ENCODE measurements around the gene CENPF.
"Not testable (repeated sequence)": the region's sequence is repeated elsewhere in the genome, so short reads cannot be mapped to it uniquely, and the experiment has no call there.

The CENPF gene

DNA sequence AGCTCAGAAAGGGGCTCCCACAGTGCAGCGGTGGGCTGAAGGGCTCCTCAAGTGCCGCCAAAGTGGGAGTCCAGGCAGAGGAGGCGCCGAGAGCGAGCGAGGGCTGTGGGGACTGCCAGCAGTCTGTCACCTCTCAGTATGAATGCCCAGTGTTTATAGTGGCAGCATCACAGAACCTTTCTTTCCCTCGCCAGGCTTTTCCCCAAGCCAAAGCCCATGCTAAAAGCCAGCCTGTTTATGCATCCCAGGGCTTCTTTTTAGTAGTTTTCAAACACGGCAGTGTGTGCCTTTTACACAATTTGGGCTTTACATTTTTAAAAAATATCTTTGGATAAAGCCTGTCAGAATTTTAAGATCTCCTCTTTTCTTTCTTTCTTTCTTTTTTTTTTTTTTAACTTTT lies 70.6 kb downstream of the CENPF start:
- H3K27me3 ChIP-seq: no peaks in the 10 kb centered on the region
- H4K20me1 ChIP-seq: no peaks in the 10 kb centered on the region
- 0 out of 2 replicates have a peak, but pooled peaks cover 4% of the 10 kb centered on the region for H3K4me1 ChIP-seq
- peaks cover 38% of the 10 kb centered on the region for H3K36me3 ChIP-seq
- H3K27ac ChIP-seq: no peak overlapping the region
- peaks cover 12% of the 10 kb centered on the region for H3K9me3 ChIP-seq
- H3K4me3 ChIP-seq: no peak overlapping the region
- no peak overlapping the region for H3K9ac ChIP-seq
- no peak for TF ChIP-seq Cebpa-rat (IDR thresholded peaks at IDR 0.05)
- H3K4me2 ChIP-seq: no peak overlapping the region

- H3K4me3 ChIP-seq, H3K27me3 ChIP-seq, H4K20me1 ChIP-seq, H3K4me1 ChIP-seq, H3K27ac ChIP-seq, H3K9ac ChIP-seq, H3K4me2 ChIP-seq: not testable (repeated sequence)
- peaks cover 20% of the 10 kb centered on the region for H3K36me3 ChIP-seq
- peaks cover 12% of the 10 kb centered on the region for H3K9me3 ChIP-seq
Measured at GRCh38 chr1:214675524-214675923, 72.5 kb downstream of the CENPF start.

DNA sequence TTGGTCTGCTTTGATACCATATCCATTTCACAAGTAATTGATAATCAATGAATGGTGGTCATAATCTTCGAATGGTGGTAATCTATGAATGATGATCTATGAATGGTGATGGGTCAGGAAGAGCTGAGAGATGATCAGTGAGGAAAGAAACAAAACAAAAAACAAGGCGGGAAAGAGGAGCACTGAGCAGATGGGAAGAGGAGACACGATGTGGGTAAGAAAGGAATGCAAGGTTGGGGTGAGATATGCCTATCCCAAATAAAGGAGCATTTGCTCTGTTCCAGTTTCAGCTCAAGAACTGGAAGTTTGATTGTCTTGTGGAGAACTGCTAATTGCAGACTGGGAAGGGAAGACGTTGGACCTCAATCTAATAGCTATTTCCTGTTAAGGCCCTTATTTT lies 73.8 kb downstream of the CENPF start:
- Histone ChIP-seq H3K4me3 (no peak overlapping the region), H3K36me3 (peaks cover 10% of the 10 kb centered on the region), H3K27me3 (no peaks in the 10 kb centered on the region), H3K4me1 (0 out of 2 replicates have a peak, but pooled peaks cover 4% of the 10 kb centered on the region), H3K4me2 (peak overlapping the region; percentile 16; the same call in 1 of the 2 replicates), H3K27ac (no peak overlapping the region), H3K9me3 (peaks cover 12% of the 10 kb centered on the region), H4K20me1 (no peaks in the 10 kb centered on the region), H3K9ac (no peak overlapping the region)
- TF ChIP-seq Cebpa-rat (IDR thresholded peaks at IDR 0.05): no peak

GRCh38 chr1:214677945-214678344 lies 75.0 kb downstream of the CENPF start:
- Histone ChIP-seq H3K9me3 (0 out of 2 replicates have a peak, but pooled peaks cover under 1% of the 10 kb centered on the region), H3K4me3 (no peak overlapping the region), H4K20me1 (no peaks in the 10 kb centered on the region), H3K4me1 (0 out of 2 replicates have a peak, but pooled peaks cover 4% of the 10 kb centered on the region), H3K27me3 (no peaks in the 10 kb centered on the region), H3K4me2 (no peak overlapping the region), H3K27ac (no peak overlapping the region), H3K36me3 (no peaks in the 10 kb centered on the region), H3K9ac (no peak overlapping the region)
- no peak for TF ChIP-seq Cebpa-rat (IDR thresholded peaks at IDR 0.05)

DNA sequence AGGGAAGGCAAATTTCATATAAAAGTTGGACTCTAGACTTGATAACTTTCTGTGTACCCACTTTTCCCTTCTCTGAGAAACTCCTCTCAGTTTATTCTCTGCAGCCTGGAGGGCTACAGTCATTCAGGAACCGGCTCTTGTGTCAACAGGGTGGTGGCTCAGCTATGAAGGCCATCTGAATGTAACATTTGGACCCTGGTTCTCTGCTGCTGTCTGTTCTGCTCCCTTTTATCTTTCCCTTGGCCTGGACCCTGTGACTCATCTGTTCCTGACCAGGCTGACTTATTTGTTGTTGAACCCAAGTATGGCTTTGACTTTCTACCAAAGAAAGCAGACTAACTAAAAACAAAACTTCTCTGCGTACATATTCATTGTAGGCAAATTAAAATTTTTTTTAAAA lies 75.4 kb downstream of the CENPF start:
- Histone ChIP-seq H3K36me3 (no peaks in the 10 kb centered on the region), H3K4me3 (no peak overlapping the region), H3K9ac (no peak overlapping the region), H4K20me1 (no peaks in the 10 kb centered on the region), H3K9me3 (no peaks in the 10 kb centered on the region), H3K27me3 (no peaks in the 10 kb centered on the region), H3K4me2 (no peak overlapping the region), H3K27ac (no peak overlapping the region), H3K4me1 (0 out of 2 replicates have a peak, but pooled peaks cover 4% of the 10 kb centered on the region)
- no peak for TF ChIP-seq Cebpa-rat (IDR thresholded peaks at IDR 0.05)

DNA sequence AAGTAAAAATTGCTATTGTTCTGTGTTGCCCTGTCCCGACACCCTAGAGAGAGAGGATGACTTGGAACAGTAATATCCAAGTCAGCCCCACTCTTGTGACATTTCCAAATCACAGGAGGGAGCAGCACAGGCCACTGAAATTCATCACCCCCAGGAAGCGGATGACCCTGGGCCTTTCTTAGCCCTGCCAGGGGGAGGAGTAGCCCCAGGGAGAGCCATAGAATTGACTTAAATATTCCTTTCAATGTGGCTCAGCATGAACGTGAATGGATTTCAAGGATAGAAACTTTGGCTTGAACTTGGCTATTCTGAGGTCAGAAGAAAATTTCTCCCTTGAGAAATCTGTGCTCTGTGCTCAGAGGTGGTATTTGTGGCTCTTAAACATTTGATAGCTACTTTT lies 80.6 kb downstream of the CENPF start:
- Histone ChIP-seq H3K27ac (no peak overlapping the region), H3K4me3 (no peak overlapping the region), H4K20me1 (no peaks in the 10 kb centered on the region), H3K4me1 (no peaks in the 10 kb centered on the region), H3K27me3 (no peaks in the 10 kb centered on the region), H3K36me3 (no peaks in the 10 kb centered on the region), H3K9ac (no peak overlapping the region), H3K4me2 (no peak overlapping the region), H3K9me3 (no peaks in the 10 kb centered on the region)
- no peak for TF ChIP-seq Cebpa-rat (IDR thresholded peaks at IDR 0.05)

GRCh38 chr1:214685906-214686305 lies 82.9 kb downstream of the CENPF start:
- no peaks in the 10 kb centered on the region for H4K20me1 ChIP-seq
- H3K9ac ChIP-seq: no peak overlapping the region
- H3K36me3 ChIP-seq: no peaks in the 10 kb centered on the region
- no peaks in the 10 kb centered on the region for H3K4me1 ChIP-seq
- no peaks in the 10 kb centered on the region for H3K9me3 ChIP-seq
- no peak for TF ChIP-seq Cebpa-rat (IDR thresholded peaks at IDR 0.05)
- H3K4me3 ChIP-seq: no peak overlapping the region
- no peaks in the 10 kb centered on the region for H3K27me3 ChIP-seq
- no peak overlapping the region for H3K27ac ChIP-seq
- no peak overlapping the region for H3K4me2 ChIP-seq

DNA sequence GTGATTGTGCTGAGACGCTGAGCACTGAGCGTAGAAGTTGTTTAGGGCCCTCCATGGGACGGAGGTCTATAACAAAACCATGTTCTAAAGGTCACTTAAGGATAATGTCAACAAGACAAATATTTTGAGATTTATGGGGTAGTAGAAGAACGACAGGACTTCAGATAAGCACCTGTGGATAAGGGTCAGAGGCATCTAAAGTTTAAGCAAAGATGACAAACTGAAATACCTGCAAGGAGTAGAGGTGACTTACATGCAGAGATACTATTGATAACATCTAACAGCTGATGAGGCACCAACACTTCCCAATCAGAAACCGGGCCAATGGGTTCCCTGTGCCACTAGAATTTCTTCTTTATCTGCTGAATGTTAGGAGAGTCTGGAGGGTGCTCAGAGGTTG lies 83.5 kb downstream of the CENPF start:
- no peaks in the 10 kb centered on the region for H4K20me1 ChIP-seq
- no peak for TF ChIP-seq Cebpa-rat (IDR thresholded peaks at IDR 0.05)
- H3K4me2 ChIP-seq: no peak overlapping the region
- no peak overlapping the region for H3K4me3 ChIP-seq
- H3K9ac ChIP-seq: no peak overlapping the region
- no peak overlapping the region for H3K27ac ChIP-seq
- H3K27me3 ChIP-seq: no peaks in the 10 kb centered on the region
- H3K4me1 ChIP-seq: no peaks in the 10 kb centered on the region
- H3K36me3 ChIP-seq: no peaks in the 10 kb centered on the region
- no peaks in the 10 kb centered on the region for H3K9me3 ChIP-seq

DNA sequence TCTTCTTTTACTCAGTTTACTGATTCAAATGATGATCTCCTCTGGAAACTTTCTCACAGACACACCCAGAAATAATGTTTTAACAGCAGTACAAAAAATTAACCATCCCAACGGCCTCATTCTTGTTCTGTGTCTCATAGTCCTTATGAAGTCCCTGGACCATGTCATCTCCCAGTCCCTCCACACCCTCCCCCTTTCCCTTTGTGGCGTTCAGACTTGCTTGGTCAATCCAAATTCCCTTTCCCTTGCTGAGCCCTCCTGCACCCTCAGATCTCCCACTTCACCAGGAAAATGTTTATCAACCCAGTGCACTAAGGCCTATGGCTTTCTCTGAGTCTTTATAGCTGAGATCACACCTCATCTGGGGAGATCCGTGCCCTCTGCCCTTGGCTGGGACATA lies 85.9 kb downstream of the CENPF start:
- no peak for TF ChIP-seq Cebpa-rat (IDR thresholded peaks at IDR 0.05)
- Histone ChIP-seq H4K20me1 (no peaks in the 10 kb centered on the region), H3K27me3 (no peaks in the 10 kb centered on the region), H3K9ac (no peak overlapping the region), H3K9me3 (no peaks in the 10 kb centered on the region), H3K27ac (no peak overlapping the region), H3K4me2 (no peak overlapping the region), H3K4me1 (no peaks in the 10 kb centered on the region), H3K4me3 (no peak overlapping the region), H3K36me3 (no peaks in the 10 kb centered on the region)

DNA sequence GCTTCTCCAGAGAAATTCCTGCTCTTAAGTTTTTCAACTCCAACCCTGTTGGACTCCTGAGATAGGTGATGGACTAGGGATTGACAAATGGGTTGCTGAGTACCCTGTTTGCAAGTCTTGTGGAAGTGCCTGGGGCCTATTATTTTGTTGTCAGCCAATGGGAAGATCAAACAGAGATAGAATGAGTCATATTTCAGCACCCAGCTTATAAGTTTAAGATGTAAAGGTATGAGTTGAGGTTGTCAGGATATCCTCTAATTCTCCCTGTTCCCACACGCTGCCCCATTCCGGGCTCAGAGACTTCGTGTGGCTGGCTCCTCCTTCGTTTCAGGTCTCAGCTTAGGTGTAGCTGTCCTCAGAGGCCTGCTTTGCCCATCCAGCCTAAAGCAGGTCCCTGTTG lies 91.8 kb downstream of the CENPF start:
- H3K4me1 ChIP-seq: no peaks in the 10 kb centered on the region
- no peak overlapping the region for H3K9ac ChIP-seq
- no peaks in the 10 kb centered on the region for H3K27me3 ChIP-seq
- no peak overlapping the region for H3K4me2 ChIP-seq
- H3K4me3 ChIP-seq: no peak overlapping the region
- H3K9me3 ChIP-seq: peaks cover 9% of the 10 kb centered on the region; the same call in 1 of the 2 replicates
- no peak for TF ChIP-seq Cebpa-rat (IDR thresholded peaks at IDR 0.05)
- H4K20me1 ChIP-seq: no peaks in the 10 kb centered on the region
- no peaks in the 10 kb centered on the region for H3K36me3 ChIP-seq
- H3K27ac ChIP-seq: no peak overlapping the region

DNA sequence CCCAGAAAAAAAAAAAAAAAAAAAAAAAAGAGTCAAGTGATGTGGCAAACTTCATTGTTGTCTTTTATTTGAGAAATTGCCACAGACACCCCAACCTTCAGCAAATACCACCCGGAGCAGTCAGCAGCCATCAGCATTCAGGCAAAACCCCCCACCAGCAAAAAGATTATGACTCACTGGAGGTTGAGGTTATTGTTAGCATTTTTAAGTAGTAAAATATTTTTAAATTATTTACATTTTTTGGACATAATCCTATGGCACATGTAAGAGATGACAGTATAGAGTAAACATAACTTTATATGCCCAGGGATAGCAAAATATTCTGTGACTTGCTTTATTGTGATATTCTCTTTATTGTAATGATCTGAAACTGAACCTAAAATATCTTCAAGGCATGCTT lies 95.6 kb downstream of the CENPF start:
- Histone ChIP-seq H3K4me2 (no peak overlapping the region), H3K9ac (no peak overlapping the region), H3K36me3 (no peaks in the 10 kb centered on the region), H3K27me3 (no peaks in the 10 kb centered on the region), H4K20me1 (no peaks in the 10 kb centered on the region), H3K9me3 (peaks cover 11% of the 10 kb centered on the region; the same call in 1 of the 2 replicates), H3K4me3 (no peak overlapping the region), H3K27ac (no peak overlapping the region), H3K4me1 (no peaks in the 10 kb centered on the region)
- no peak for TF ChIP-seq Cebpa-rat (IDR thresholded peaks at IDR 0.05)

Measured in BLaER1 (cell line).